Measurements from ENCODE around the gene HPCA.

DNA sequence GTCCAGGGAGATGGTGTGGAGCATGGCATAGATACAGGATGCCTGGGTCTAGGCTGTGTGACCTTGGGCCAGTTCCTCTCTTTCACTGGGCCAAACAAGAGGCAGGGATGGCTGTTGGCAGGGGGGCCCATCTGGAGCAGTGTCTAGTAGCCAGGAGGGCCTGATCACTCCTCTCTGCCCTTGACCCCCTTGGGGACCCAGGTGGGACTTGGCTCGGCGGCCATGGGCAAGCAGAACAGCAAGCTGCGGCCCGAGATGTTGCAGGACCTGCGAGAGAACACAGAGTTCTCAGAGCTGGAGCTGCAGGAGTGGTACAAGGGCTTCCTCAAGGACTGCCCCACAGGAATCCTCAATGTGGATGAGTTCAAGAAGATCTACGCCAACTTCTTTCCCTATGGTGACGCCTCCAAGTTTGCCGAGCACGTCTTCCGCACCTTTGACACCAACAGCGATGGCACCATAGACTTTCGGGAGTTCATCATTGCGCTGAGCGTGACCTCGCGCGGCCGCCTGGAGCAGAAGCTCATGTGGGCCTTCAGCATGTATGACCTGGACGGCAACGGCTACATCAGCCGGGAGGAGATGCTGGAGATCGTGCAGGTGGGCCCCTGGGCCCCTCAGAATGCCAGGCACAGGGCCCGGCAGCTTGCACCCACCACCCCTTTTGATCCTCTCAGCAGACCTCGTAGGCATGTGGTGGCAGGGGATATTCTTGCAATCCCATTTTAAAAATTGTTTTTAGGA, 2.6 kb downstream of the HPCA start:
- TF ChIP-seq, protein P1, sequence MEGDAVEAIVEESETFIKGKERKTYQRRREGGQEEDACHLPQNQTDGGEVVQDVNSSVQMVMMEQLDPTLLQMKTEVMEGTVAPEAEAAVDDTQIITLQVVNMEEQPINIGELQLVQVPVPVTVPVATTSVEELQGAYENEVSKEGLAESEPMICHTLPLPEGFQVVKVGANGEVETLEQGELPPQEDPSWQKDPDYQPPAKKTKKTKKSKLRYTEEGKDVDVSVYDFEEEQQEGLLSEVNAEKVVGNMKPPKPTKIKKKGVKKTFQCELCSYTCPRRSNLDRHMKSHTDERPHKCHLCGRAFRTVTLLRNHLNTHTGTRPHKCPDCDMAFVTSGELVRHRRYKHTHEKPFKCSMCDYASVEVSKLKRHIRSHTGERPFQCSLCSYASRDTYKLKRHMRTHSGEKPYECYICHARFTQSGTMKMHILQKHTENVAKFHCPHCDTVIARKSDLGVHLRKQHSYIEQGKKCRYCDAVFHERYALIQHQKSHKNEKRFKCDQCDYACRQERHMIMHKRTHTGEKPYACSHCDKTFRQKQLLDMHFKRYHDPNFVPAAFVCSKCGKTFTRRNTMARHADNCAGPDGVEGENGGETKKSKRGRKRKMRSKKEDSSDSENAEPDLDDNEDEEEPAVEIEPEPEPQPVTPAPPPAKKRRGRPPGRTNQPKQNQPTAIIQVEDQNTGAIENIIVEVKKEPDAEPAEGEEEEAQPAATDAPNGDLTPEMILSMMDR (IDR thresholded peaks at IDR 0.05; ENCODE audit: insufficient read depth, low read length, poor library complexity, severe bottlenecking): no peak
- TF ChIP-seq EZH2phosphoT487 (conservative IDR thresholded peaks at IDR 0.05; ENCODE audit: low read length): no peak

Data from SU-DHL-6 (cell line).